Endodermal cell (in vitro differentiated cells): ENCODE measurements around the gene RNFT2. TPM values are rescaled to one million over a fixed set of nuclear protein-coding genes. Genes with fewer than 3 reads are reported as not detected.

Source experiments
- DNase-seq: peaks from one replicate; pipeline ENCODE4 v3.0.0-alpha.2; 2017
- H3K27ac ChIP-seq: 2 replicates; pipeline ENCODE4 v1.5.1; 2013; ENCODE audit warnings: mild to moderate bottlenecking, low read depth, low read length, moderate library complexity
- H3K27me3 ChIP-seq: 2 replicates; pipeline ENCODE4 v1.6.1; 2013; ENCODE audit warnings: mild to moderate bottlenecking, low read length, moderate library complexity; ENCODE audit not compliant: insufficient read depth, control insufficient read depth, poor library complexity, severe bottlenecking
- H3K36me3 ChIP-seq: 2 replicates; pipeline ENCODE4 v1.7.0; 2013; ENCODE audit warnings: mild to moderate bottlenecking, low read length, moderate library complexity; ENCODE audit not compliant: control insufficient read depth, insufficient read depth
- H3K4me1 ChIP-seq: one replicate; pipeline ENCODE4 v1.7.0; 2013; ENCODE audit warnings: low read length; ENCODE audit not compliant: control insufficient read depth, insufficient read depth
- H3K4me3 ChIP-seq: 2 replicates; pipeline ENCODE4 v1.5.1; 2013; ENCODE audit warnings: mild to moderate bottlenecking, low read length, moderate library complexity
- H3K9ac ChIP-seq: 2 replicates; pipeline ENCODE4 v1.6.1; 2013; ENCODE audit warnings: mild to moderate bottlenecking, low read length, moderate library complexity; ENCODE audit not compliant: poor library complexity, severe bottlenecking; ENCODE audit errors: extremely low read depth
- H3K9me3 ChIP-seq: 2 replicates; pipeline ENCODE4 v1.6.1; 2013; ENCODE audit warnings: mild to moderate bottlenecking, low read length, moderate library complexity; ENCODE audit not compliant: control insufficient read depth
- H3K27ac Mint-ChIP-seq: 2 replicates; pipeline ENCODE4 v1.8.0; 2020; ENCODE audit warnings: mixed read lengths
- H3K27me3 Mint-ChIP-seq: 2 replicates; pipeline ENCODE4 v1.8.0; 2021; ENCODE audit warnings: mild to moderate bottlenecking, mixed read lengths; ENCODE audit not compliant: insufficient read depth
- H3K36me3 Mint-ChIP-seq: 2 replicates; pipeline ENCODE4 v1.8.0; 2020; ENCODE audit warnings: low read depth, mixed read lengths
- H3K4me1 Mint-ChIP-seq: 2 replicates; pipeline ENCODE4 v1.8.0; 2020; ENCODE audit warnings: mixed read lengths
- H3K4me3 Mint-ChIP-seq: 2 replicates; pipeline ENCODE4 v1.8.0; 2020; ENCODE audit warnings: mild to moderate bottlenecking, moderate library complexity, mixed read lengths
- H3K9me3 Mint-ChIP-seq: 2 replicates; pipeline ENCODE4 v1.8.0; 2020; ENCODE audit warnings: mild to moderate bottlenecking, mixed read lengths
- CTCF ChIP-seq: fragments of 200-600 bp; sonication (generic); conservative IDR thresholded peaks from 2 replicates; pipeline ENCODE4 v1.5.0; 2021; ENCODE audit warnings: antibody characterized with exemption, mild to moderate bottlenecking
- WGBS, 2 experiments: methylation state at CpG; one replicate each; pipeline versions ENCODE4 v1.1.5 to v1.1.7; 2013; ENCODE audit warnings: missing lambda C conversion rate in 2 of 2, mixed read lengths in 1 of 2; ENCODE audit not compliant: insufficient coverage in 1 of 2, insufficient read length in 1 of 2; 5-methylcytosine and 5-hydroxymethylcytosine counted together
- total RNA-seq, 2 donors: library from RNA; stranded (reverse); fragmentation: NEBNext Ultra II Directional in 1 of 2; extraction: Animal tissue kit (Norgen Biotek cat#: 25700) in 1 of 2; gene quantifications; 2 replicates in 1 of 2; 3 replicates in 1 of 2; pipeline ENCODE4 v1.2.1, GENCODE V29; 2021

The RNFT2 gene
- total RNA-seq, 2 donors from 2014 or later = 28.0 to 51.2 TPM

DNA sequence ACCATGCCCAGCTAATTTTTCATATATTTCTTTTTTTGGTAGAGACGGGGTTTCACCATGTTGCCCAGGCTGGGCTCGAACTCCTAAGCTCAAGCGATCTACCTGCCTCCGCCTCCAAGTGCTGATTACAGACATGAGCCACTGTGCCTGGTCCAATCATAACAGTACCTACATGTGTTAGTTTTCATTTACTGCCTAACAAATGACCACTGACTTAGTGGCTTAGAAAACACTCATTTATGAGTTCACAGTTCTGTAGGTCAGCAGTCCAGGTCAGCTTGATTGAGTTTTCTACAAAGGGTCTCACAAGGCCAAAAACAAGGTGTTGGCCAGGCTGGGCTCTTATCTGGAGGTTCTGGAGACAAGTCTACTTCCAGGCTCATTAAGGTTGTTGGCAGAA, 60.6 kb downstream of the RNFT2 start:
- no peaks in the 10 kb centered on the region for H3K4me1 Mint-ChIP-seq
- peaks cover 23% of the 10 kb centered on the region for H3K9me3 Mint-ChIP-seq
- DNase-seq = peak; percentile 31
- no peak for TF ChIP-seq CTCF
- H3K9me3 ChIP-seq = peaks cover 7% of the 10 kb centered on the region
- H3K27ac ChIP-seq = no peak overlapping the region
- H3K9ac ChIP-seq = no peak overlapping the region
- no peaks in the 10 kb centered on the region for H3K36me3 ChIP-seq
- 94 to 98% methylated on average over 4 of the region's 4 CpGs for WGBS, 2 experiments
- no peaks in the 10 kb centered on the region for H3K27me3 Mint-ChIP-seq
- H3K36me3 Mint-ChIP-seq = peaks cover 44% of the 10 kb centered on the region
- no peaks in the 10 kb centered on the region for H3K4me1 ChIP-seq
- H3K27ac Mint-ChIP-seq = no peak overlapping the region
- H3K4me3 Mint-ChIP-seq = no peak overlapping the region
- no peak overlapping the region for H3K4me3 ChIP-seq
- H3K27me3 ChIP-seq = no peaks in the 10 kb centered on the region

DNA sequence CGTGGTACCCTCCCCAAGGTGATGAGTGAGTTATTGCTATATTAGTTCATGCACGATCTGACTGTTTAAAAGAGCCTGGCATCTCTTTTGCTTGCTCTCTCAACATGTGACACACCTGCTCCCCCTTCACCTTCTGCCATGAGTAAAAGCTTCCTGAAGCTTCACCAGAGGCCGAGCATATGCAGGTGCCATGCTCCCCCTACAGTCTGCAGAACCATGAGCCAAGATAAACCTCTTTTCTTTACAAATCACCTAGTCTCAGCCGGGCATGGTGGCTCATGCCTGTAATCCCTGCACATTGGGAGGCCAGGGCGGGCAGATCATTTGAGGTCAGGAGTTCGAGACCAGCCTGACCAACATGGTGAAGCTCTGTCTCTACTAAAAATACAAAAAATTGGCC, 61.8 kb downstream of the RNFT2 start:
- Histone ChIP-seq H3K9me3 (peaks cover 7% of the 10 kb centered on the region), H3K27ac (no peak overlapping the region), H3K27me3 (no peaks in the 10 kb centered on the region), H3K36me3 (no peaks in the 10 kb centered on the region), H3K4me1 (no peaks in the 10 kb centered on the region), H3K4me3 (no peak overlapping the region), H3K9ac (no peak overlapping the region)
- peaks cover 44% of the 10 kb centered on the region for H3K36me3 Mint-ChIP-seq
- H3K9me3 Mint-ChIP-seq = peaks cover 23% of the 10 kb centered on the region
- 75 to 97% methylated on average over 5 to 6 of the region's 6 CpGs for WGBS, 2 experiments
- no peak overlapping the region for H3K27ac Mint-ChIP-seq
- DNase-seq = no peak
- no peak overlapping the region for H3K4me3 Mint-ChIP-seq
- H3K27me3 Mint-ChIP-seq = no peaks in the 10 kb centered on the region
- no peaks in the 10 kb centered on the region for H3K4me1 Mint-ChIP-seq
- no peak for TF ChIP-seq CTCF

DNA sequence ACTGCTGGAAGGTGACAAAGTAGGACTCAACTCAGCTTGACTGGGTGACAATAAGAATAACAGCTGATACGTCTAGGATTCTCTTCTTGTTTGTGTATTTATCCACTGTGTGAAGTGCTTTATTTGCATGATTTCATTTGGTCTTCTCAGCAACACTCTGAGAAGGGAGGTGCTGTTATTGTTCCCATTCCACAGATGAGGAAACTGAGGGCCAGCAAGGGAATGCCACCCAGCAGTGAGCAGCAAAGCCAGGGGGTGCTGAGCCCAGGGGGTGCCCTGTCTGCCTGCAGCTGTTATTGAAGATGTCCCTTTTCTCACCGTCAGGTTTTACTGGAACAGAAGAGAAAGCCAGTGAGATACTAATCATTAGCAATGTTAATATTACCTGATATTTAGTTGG, 62.8 kb downstream of the RNFT2 start:
- H3K9me3 Mint-ChIP-seq = peaks cover 23% of the 10 kb centered on the region
- Histone ChIP-seq H3K4me1 (no peaks in the 10 kb centered on the region), H3K9me3 (peaks cover 7% of the 10 kb centered on the region), H3K9ac (no peak overlapping the region), H3K36me3 (no peaks in the 10 kb centered on the region), H3K27me3 (no peaks in the 10 kb centered on the region), H3K27ac (no peak overlapping the region), H3K4me3 (no peak overlapping the region)
- WGBS, 2 experiments = 92 to 100% methylated on average over 1 to 2 of the region's 2 CpGs
- TF ChIP-seq CTCF = no peak
- no peak overlapping the region for H3K27ac Mint-ChIP-seq
- H3K4me3 Mint-ChIP-seq = no peak overlapping the region
- no peaks in the 10 kb centered on the region for H3K4me1 Mint-ChIP-seq
- H3K27me3 Mint-ChIP-seq = no peaks in the 10 kb centered on the region
- H3K36me3 Mint-ChIP-seq = peaks cover 43% of the 10 kb centered on the region
- no peak for DNase-seq
